ENCODE results near the gene SOCS3. TPM values are rescaled to one million over a fixed set of nuclear protein-coding genes. Genes with fewer than 3 reads are reported as not detected.

SOCS3 gene
- total RNA-seq, 1 donor from 2014 or later = 36.0 TPM

DNA sequence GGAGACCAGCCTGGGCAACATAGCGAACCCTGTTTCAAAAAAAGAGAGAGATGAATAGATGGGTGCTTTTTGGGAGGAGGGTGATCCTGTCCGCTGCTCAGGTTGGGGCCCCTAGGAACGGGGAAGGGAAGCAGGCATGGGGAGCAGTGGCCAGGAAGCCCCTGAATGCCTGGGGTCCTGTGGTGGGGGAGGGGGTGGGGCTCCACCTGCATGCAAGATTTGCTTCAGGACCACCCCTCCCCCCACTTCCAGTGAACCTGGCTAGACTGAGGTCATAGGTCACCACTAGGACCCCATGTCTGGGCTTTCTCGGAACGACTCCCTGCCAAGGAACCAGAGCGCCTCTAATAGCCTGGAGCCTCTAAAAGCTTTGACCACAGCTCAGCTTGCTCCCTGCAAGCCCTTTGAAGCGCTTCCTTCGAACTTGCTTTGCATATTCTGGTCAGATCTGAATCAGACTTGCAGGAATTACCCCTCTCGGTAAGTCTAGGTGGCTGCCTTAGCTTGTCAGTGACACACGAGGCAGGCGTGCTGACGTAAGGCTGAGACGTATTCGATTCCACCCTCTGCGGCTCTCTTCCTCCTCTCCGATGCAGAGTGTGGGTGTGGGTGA lies 3.7 kb downstream of the SOCS3 start:
- Histone ChIP-seq H3K36me3 (ENCODE audit: control insufficient read depth, insufficient read depth, low read length) (peaks cover 6% of the 10 kb centered on the region), H3K4me3 (ENCODE audit: low read depth, low read length) (no peak overlapping the region), H3K27me3 (ENCODE audit: control insufficient read depth, insufficient read depth, low read length) (no peaks in the 10 kb centered on the region)
- no peak for TF ChIP-seq CTCF (IDR thresholded peaks at IDR 0.05; ENCODE audit: insufficient read depth, low read length, poor library complexity, severe bottlenecking)
- no peak for DNase-seq (ENCODE audit: low read depth)

GRCh38 chr17:78355701-78356100 lies 4.2 kb downstream of the SOCS3 start:
- no peak for TF ChIP-seq CTCF (IDR thresholded peaks at IDR 0.05; ENCODE audit: insufficient read depth, low read length, poor library complexity, severe bottlenecking)
- no peak for DNase-seq (ENCODE audit: low read depth)
- Histone ChIP-seq H3K27me3 (ENCODE audit: control insufficient read depth, insufficient read depth, low read length) (no peaks in the 10 kb centered on the region), H3K4me3 (ENCODE audit: low read depth, low read length) (no peak overlapping the region), H3K36me3 (ENCODE audit: control insufficient read depth, insufficient read depth, low read length) (peaks cover 6% of the 10 kb centered on the region)

GRCh38 chr17:78355045-78355641 lies 4.7 kb downstream of the SOCS3 start:
- DNase-seq (ENCODE audit: low read depth) = no peak
- peaks cover 6% of the 10 kb centered on the region for H3K36me3 ChIP-seq (ENCODE audit: control insufficient read depth, insufficient read depth, low read length)
- TF ChIP-seq CTCF (IDR thresholded peaks at IDR 0.05; ENCODE audit: insufficient read depth, low read length, poor library complexity, severe bottlenecking) = no peak
- no peaks in the 10 kb centered on the region for H3K27me3 ChIP-seq (ENCODE audit: control insufficient read depth, insufficient read depth, low read length)
- H3K4me3 ChIP-seq (ENCODE audit: low read depth, low read length) = no peak overlapping the region

DNA sequence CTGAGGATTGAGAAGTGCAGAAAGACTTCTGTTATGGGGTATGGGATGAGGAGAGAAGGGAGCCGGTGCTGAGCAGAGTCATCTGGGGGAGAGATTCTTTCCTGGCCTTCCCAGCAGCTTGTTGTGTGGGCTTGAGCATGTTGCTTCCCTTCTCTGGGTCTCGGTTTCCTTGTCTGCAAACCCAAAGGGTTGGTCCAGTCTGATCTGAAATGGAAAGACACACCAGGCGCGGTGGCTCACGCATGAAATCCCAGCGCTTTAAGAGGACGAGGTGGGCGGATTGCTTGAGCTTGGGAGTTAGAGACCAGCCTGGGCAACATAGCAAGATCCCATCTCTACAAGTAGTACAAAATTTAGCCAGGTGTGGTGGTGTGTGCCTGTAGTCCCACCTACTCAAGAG lies 6.0 kb downstream of the SOCS3 start:
- TF ChIP-seq CTCF (IDR thresholded peaks at IDR 0.05; ENCODE audit: insufficient read depth, low read length, poor library complexity, severe bottlenecking) = no peak
- no peak overlapping the region for H3K4me3 ChIP-seq (ENCODE audit: low read depth, low read length)
- no peak for DNase-seq (ENCODE audit: low read depth)
- H3K27me3 ChIP-seq (ENCODE audit: control insufficient read depth, insufficient read depth, low read length) = no peaks in the 10 kb centered on the region
- H3K36me3 ChIP-seq (ENCODE audit: control insufficient read depth, insufficient read depth, low read length) = peaks cover 6% of the 10 kb centered on the region

DNA sequence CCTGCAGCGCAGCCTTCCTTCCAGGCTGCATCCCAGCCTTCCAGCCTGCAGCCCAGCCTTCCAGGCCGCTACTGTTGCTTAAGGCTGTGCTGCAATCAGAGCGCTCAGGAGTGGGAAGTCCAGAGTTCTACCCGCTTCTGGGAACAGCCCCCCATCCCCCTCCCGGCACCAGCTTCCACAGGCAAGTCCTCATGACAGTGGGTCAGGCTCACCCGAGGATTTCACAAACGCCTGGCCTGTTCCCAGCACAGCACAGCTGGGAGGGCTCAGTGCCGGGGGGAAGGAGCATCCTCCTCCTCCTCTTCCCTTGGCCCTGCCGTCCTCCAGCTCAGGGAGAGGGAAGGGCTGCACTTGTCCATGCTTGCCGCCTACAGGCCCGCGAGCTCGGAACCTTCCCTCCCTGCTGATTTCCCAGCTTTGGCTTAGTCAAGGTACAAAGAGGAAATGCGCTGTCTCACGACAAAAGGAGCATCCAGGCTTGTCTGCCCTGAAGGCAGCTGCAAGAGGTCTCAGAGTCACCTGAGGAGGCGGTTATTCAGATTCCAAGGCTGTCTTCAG lies 8.3 kb downstream of the SOCS3 start:
- DNase-seq (ENCODE audit: low read depth) = no peak
- no peak overlapping the region for H3K4me3 ChIP-seq (ENCODE audit: low read depth, low read length)
- TF ChIP-seq CTCF (IDR thresholded peaks at IDR 0.05; ENCODE audit: insufficient read depth, low read length, poor library complexity, severe bottlenecking) = no peak
- H3K36me3 ChIP-seq (ENCODE audit: control insufficient read depth, insufficient read depth, low read length) = peaks cover 2% of the 10 kb centered on the region
- H3K27me3 ChIP-seq (ENCODE audit: control insufficient read depth, insufficient read depth, low read length) = no peaks in the 10 kb centered on the region
